T-helper 1 cell (primary cell): ENCODE data around the gene C2.

Experiments used
- DNase-seq, 5 donors: peaks; one replicate each; pipeline ENCODE4 v3.0.0-alpha.2; 2012 to 2020
- total RNA-seq, 4 donors: gene quantifications; one replicate each; lab custom pipeline; 2026; lab: John Stamatoyannopoulos, UW

Gene C2
- total RNA-seq = 2.4 to 4.3 (median 2.5) reads per million in 4 donors

DNA sequence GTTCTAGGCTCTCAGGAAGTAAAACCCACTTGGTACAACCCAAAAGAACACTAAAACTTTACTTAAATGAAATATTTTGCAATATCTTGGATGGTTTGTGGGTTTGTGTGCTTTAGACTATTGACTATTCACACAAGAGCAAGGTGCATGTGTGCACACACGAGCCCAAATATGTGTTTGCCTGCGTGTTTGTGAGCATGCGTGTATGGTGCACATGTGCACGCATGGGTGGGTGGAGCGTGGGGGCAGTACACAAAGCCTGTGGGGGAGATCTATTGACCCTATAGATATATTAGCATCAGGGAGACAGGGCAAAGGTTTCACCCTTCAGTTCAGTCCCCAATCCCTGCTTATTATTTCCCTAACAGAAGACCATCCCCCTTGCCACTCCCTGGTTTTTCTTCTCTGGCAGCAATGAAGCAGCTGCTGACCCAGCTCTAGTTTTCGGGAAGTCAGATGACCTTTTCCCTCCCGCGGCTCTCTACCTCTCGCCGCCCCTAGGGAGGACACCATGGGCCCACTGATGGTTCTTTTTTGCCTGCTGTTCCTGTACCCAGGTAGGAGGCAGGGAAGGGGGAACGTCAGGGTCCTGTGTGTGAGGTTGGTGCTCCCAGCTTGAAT is at the start of gene C2:
TSS of gene C2 (plus strand) at position 476 of the 621 bp plus-strand sequence. CDS start at position 512, 36 bp downstream.
- DNase-seq = no peak

DNA sequence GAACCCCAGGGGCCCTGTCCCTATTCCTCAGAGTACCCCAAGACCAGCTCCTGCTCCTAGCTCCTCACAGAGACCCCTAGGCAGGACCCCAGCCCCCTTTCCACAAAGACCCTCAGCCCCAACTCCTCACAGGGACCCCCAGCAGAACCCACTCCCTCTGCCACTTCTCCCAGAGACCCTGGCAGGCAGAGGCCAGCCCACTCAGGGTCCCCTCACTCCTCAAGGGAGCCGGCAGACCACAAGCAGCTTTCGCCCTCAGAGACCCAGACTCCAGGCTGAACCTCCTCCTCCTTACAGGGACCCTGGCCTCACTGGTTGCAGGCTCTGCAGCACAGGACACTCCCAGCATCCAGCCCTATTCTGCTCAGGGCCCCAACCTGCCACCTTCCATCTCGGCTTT is 49.3 kb upstream of the C2 start:
- DNase-seq = no peak

DNA sequence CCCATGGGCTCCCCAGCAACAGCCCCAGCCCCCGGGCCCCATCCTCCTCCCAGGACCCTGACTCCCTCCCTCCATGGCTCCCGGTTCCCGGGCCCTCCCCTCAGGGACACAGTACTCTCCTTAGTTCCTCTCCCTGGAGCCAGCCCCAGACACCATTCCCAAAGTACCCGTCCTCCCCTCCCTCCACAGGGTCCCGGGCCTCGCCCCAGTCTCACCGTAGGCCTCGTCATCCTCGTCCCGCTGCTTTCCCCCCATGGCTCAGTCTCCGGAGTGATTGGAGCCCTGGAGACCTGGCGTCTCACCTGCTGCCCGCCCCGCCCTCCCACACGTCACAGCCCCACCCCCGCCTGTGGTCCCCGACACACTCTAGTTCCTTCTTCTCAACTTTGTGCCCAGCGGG is 48.8 kb upstream of the C2 start, which contains the start of gene SLC44A4:
TSS of gene SLC44A4 (minus strand) at position 272 of the 400 bp plus-strand sequence. CDS start at position 255, 17 bp downstream.
- DNase-seq = no peak

DNA sequence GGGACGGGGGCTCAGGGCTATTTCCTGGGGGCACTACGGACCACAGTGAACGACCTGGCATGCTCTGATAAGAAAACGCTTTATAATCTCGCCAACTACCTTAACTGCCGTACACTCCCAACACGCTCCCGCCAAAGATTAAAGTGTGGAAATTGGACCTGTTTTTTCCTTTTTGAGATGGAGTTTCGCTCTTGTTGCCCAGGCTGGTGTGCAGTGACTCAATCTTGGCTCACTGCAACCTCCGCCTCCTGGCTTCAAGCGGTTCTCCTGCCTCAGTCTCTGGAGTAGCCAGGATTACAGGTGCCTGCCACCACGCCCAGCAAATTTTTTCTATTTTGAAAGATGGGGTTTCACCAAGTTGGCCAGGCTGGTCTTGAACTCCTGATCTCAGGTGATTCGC is 48.4 kb upstream of the C2 start:
- no peak for DNase-seq

DNA sequence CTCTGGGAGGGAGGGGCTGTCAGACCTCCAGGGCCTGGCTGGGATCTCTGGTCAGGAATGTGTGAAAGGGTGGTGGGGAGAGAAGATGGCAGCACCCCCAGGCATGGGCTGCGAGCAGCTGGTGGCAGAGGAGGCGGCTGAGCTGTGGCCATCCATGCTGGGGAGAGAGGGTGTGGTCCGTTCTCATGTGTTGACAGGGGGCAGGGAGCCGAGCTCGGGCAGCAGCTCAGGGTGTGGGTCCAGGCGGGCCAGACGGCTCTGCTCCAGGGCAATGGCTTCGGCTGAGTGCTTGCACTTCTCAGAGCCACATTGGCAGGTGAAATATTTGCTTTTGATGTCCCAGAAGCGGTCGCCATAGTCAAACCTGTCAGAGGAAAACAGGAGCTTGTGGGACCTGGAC is 47.6 kb upstream of the C2 start:
- no peak for DNase-seq

DNA sequence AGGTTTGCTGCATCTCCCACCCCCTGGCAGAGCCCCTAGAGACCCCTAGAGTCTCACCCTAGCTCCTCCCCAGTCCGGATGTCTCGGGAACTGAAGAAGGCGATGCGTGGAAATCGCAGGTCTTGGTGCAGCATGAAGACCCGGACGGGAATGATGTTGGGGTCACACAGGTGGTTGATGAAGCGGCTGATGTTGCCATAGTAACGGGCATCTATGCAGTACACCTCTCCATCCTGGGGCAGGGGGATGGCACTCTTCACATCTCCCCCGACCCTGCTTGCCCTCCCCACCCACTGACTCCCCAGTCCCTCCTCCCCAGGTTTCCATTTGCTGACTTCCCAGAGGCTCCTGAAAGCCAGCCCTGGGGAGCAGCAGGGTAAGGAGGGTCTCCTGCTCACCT is 46.9 kb upstream of the C2 start:
- DNase-seq = no peak

DNA sequence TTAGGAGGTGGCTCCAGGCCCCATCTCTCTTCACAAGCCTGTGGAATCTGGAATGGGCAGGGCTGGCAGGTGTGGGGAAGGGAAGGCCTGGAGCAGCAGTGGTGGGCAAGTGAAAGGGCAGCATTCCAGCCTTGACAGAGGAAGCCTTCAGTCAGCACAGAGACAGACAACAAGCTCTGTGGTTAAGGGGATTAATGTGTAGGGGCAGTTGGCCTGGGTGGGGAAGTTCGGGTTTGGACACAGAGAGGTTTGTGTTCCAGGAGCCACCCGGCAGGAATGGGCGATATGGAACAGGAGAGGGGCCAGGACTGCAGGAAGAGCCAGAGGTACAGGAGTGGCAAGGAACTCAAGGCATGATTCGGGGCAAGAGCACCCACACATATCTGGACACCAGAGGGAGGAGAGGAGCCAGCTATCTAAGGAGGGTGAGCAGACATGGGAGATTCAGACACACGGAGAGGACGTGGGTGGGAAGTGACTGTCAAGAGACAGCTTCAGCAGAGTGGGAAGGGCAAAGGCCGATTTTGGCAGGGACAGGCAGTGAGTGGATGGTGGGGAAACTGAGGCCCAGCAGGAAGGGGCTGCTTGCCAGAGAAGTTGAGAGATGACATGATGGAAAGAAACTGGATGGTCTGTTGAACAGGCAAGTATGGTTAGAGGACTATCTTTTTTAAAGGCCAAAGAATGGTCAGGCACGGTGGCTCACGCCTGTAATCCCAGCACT is 46.2 kb upstream of the C2 start:
- DNase-seq = no peak

DNA sequence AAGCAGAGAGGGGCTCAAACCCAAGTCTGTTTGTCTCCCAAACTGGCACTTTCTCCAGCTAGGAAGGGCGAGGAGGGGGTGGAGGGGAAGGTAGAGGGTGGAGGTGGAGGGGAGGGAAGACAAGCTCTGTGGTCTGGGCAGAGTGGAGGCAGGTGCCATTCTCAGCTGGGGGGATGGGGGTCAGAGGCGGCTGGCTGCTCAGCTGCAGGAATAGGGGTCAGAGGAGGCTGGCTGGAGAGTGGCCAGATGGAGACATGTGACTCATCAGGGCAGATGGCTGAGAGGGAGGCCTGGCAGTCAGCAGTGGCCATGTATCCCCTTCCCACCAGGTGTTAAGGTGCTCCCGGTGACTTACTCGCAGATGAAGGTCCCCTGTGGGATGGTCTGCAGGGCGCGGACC is 45.2 kb upstream of the C2 start:
- DNase-seq = no peak

DNA sequence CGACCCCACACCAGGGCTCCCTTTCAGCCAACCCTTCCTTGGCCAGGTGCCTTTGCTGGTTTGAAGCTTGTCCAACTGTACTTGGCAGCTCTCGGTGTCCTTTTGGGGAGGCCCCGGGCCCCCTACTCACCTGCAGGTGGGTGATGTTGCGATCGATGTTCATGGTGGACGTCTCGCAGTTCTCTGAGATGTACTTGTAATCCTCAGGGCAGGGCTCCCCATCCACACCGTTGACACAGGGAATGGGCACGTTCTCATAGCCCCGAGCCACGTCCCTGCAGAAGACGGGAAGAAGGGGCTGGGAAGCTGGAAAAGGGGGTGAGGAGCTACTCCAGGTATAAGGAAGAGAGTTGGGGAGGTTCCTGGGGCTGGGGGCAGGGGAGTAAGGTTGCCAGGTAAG is 43.8 kb upstream of the C2 start:
- no peak for DNase-seq

DNA sequence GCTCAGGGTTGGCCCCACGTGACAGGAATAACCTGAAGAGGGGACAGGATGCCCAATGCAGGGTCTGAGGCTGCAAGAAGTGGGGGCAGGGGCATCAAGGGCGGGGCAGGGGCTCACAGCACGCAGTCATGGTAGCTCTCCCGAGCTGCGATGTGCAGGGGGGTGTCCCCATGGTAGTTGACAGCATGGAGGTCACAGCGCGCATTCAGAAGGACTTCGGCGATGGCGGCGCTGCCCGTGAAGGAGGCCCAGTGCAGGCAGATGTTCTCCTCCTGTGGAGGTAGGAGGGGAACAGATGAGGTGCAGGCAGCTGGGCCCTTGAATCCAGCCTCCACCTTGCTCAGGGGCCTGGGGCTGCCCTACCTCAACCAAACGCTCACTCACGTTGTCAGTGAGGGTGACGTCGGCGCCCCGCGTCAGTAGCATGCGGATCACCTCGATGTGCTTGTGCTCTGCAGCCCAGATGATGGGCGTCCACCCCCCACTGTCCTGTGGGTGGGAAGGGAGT is 42.9 kb upstream of the C2 start:
- DNase-seq = no peak

DNA sequence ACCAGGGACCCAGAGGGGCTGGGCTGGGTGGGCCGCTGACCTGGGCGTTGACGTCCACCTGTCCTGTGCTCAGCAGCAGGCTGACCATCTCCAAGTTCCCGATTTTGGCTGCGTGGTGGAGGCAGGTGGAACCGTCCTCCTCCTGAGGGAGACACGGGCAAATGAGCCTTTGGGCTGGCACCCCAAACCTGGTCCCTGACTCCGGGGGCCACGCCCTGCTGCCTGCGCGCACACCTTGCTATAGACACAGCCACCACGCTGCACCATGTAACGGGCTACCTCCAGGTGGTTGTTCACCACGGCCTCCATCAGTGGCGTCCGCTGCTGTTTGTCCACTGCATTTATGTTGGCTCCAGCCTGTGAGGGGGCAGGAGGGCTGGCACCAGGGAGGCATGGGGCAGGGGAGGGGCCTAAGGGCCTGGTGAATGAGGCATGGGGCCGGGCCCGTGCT is 41.0 kb upstream of the C2 start:
- DNase-seq = no peak

DNA sequence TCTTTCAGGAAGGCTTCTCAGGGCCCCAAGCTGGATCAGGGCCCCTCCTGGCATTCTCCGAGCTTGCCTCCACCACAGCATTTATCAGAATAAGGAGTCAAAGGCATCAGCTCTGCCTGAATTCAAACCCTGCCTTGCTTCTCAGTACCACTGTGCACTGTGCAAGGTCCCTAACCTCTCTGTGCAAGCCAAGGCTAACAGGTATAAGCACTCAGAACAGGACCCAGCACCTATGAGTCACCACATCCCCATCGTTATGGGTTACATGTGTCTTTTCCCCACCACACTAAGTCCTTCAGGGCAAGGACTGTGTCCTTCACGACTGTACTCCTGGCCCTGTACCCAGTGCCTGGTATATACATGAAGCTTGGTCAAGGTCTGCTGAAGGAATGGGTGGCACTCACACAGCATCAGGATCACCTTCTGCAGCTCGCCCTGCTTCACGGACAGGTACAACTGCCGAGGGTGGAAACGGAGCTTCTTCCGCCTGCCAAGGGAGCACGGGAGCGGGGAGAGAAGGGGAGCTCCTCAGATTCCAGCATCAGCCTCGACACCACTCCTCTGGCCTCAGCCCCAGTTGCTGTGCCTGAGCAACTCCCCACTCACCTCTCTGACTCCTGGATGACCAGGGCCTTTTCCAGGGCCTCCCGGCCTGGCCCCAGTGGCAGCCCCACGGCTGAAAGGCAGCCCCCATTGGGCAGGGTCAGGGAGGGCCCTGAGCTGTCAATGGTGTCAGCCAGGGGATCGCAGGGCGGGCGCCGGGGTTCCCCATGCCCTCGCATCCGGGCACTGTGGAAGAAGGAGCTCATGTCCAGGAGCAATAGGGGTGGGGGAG is 40.1 kb upstream of the C2 start:
- DNase-seq = no peak

DNA sequence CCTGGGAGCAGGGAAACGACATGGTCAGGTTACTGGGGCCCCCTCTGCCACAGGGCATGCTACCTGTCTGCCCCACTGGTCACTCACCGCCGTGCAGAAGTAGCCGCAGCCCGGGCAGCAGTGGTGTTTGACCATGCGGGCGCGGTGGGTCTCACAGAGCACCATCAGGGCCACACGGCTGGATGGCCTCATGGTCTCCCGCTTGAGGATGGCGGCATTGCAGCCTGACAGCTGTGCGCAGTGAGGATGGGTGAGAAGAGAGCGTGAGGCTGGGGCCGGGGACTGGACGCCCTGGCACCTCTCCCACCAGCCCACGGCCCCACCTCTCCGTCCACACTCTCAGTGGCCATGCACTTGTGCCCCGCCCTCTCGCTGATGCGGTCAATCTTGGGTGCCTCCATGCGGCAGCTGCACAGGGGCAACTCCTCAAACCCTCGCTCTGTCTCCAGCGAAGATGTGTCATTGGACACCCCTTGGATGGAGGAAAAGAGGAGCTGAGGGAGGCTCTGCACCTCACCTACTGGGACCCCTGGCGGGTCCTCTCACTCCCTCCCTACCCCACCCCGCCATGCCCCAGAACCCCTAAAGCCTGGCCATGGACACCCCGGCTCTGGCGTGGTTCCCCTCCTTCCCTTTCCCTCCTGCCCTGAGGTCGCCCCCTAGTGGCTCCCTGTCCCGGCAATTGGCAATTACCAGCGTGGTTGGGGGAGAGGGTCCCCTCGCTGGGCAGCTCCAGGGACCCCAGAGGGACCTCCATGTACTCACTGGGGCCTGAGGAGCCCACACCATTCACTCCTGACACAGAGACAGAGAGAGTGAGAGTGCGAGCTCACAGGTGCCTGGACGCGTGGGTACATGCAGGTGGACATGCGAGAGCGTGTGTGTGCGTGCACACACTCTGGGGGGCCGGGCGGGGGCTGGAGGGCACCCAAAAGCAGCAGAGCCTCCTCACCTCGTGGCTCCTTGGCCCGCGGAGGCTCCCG is 39.0 kb upstream of the C2 start:
- DNase-seq = peak in 3 of 5 donors; percentile 23 to 49 (median 31)

DNA sequence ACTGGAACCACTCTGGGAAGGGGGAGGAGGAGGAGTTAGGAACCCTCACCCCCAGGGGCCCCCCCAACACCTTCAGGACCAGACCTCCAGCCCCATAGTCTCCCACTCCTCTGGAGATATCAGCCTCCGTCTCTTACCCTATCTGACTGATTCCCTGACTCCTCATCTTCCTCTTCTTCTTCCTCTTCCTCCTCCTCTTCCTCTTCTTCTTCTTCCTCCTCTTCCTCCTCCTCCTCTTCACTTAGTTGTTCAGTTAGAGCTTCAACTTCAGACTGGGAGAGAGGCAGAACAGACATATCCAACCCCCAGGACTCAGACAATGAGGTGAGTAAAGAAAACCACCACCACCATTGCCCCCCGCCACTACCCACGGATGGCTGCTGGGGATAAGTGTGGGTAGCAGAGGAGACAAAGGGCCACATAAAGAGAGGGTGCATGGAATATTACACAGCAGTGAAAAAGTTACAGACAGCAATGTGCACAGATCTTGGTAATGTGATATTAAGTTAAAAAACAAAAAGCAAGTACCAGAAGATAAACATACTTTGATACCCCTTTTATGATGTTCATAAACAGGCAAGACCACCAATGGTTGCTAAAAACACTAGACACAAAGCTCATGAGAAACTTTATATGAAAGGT is 38.1 kb upstream of the C2 start:
- no peak for DNase-seq

DNA sequence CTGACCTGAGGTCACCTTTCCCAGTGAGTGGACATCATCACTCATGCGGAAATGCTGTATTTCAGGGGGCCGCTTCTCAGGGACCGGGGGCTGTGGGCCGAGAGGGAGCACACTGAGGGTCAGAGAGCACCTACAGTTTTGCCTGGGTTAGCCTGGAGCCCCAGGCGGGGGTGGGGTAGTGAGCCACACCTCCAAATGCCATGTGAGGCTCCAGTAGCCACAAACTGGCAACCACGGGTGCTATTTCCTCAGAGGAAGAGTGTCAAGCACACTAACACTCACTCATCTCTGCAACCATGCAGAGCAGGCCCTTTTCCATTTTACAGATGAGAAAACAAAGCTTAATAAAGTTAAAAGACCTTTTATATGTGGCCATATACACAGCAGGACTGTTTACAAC is 34.7 kb upstream of the C2 start:
- DNase-seq = no peak

DNA sequence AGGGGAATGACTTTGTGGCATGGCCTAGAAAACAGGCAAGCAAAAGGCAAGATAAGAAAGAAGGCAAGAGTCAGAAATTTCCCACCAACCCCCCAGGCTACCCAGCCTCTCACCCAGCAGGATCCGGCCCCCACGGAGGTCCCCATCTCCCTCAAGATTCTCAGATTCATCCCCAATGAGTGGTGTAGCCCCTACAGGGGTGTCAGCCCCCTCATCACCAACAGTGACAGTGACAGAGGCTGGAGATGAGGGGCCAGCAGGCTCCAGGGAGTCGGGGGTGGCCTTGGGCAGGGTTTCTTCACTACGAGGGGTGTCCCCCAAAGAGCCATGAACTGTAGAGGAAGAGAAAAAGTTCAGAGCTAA is 31.0 kb upstream of the C2 start:
- DNase-seq = no peak

DNA sequence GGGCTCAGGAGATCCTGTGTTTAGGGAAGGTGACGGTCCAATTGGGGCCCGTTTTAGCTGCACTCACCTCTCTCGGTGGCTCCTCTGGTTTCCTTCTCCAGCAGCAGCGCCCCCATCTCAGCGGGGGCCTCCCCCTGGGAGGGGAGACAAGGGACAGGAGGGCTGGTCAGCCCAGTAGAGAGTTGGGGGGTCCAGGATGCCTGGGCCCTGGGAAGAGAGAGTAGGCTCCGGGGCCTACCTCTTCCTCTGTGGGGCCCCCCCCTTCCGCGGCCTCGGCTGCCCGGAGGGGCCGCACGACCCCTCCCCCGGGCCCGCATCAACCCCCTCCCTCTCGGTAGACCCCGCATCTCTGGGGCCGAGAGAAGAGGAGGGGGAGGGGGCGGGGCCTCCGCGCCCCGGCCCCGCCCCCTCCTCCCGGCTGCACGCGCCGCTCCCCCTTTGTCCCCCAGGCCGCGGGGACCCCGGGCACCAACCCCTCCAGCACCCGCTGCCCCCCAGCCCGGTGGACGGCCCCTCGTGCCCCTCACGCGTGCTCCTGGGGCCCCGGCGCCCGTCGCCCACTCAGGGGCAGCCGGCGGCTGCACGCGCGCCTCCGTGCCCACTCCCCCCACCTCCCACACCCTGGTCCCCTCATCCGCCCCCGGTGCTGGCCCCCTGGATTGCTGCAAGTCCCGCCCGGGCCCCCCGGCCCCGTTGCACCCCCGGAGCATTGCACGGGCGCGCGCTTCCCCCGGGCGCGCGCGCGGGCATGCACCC is 30.5 kb upstream of the C2 start:
- DNase-seq = peak in 1 of 5 donors; percentile 14

DNA sequence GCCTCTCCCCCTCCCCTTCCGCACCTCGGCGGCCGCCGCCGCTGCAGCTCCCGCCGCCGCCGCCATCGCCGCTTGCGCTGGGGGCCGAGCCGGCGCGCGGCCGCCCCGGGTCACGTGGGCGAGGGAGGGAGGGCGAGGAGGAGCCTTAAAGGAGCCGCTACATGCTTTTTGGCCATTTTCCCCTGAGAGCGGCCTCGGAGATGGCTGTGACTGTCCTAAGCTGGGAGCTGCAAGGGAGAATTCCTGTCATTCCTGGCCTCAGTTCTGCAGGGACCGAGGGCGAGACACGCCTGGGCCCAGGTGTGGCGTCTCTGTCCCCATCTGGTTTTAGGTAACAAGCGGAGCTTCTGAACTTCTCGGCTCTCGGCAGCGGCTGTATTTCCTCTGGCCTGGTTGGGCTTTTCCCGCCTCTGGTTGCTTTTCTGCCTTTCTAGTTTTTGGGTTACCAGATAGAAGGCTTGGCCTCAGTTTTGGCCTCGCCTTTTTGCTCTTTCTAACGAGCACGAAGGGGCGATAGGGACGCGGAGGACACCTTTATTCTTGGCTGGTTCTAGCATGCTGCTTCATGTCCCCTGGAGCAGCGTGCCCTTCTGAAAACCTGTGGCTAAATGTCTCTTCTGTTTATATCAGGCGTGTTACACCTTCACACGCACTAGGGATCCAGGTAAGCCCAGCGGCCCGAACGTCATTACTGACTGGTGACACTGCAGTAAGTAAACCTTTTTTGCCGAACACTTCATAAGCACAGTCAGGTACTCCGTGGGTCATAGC is 29.7 kb upstream of the C2 start, which contains the start of gene EHMT2:
TSS of gene EHMT2 (minus strand) at position 87 of the 771 bp plus-strand sequence. CDS start at position 66, 21 bp downstream.
- DNase-seq = peak; percentile 70 to 86 (median 74)

DNA sequence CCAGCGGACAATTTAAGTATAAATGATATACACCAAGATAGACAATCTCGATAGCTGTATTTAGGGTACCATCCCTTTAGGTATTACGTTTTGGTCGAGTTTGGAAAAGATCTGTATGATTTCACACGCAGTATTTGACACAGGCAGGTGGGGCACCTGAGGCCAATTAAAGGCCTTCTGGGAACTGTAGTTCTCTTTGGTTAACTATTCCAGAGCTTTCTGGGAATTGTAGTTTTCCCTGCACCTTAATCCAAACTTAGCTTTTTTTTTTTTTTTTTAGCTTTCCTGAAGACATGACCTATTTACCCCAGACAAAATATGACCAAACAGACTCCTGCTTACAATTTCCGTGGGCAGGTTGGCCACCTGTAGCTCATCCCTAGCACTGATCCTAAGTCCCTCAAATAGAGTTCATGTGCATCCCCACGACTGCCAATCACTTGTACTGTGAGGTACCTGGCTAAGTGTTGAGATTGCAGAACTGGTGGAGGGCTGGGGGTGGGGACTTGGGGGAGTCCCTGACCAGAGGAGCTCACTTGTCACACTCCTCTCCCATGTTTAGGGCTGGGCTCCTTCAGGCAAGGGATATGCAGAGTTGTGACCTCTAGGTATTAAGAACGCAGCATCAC is 29.0 kb upstream of the C2 start:
- peak in 2 of 5 donors; percentile 25 to 45 for DNase-seq
